Astrocyte of the cerebellum (primary cell): Measurements from ENCODE around the gene SNRNP70.
"Not testable (repeated sequence)": the region's sequence is repeated elsewhere in the genome, so short reads cannot be mapped to it uniquely, and the experiment has no call there.

Source experiments
- DNase-seq: peaks from one replicate; pipeline ENCODE4 v3.0.0-alpha.2; 2011; ENCODE audit warnings: low read depth
- H3K4me3 ChIP-seq: 2 replicates; pipeline ENCODE4 v1.5.1; 2011; ENCODE audit warnings: mild to moderate bottlenecking, low read depth, low read length, moderate library complexity
- in situ Hi-C: cut with HindIII; loops from 2 replicates; pipeline ENCODE4 v1.10.0; 2017; ENCODE audit warnings: low sequenced_read_pairs
- TF ChIP-seq, protein P1 (sequence below): IDR thresholded peaks from 2 replicates; pipeline ENCODE4 v1.5.1; 2012; ENCODE audit warnings: low read length, low read depth, moderate library complexity, mild to moderate bottlenecking; ENCODE audit errors: missing control alignments

The SNRNP70 gene

DNA sequence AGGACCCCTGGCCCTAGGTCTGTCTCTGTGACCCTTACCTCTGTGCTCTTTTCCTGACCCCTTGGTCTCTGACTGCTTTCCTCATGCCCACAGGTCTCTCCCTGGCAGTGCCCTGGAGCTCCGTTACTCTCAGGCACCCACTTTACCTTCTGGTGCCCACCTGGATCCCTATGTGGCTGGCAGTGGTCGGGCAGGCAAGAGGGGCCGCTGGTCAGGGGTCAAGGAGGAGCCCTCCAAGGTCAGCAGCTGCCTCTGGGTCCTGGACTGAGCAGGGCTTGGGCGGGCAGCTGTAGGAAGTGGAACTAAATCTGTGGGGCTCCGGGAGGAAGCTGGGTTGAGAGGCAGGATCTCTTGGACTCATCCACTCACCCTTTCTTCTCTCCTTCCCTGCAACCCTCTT, 50.4 kb downstream of the SNRNP70 start:
- no peak overlapping the region for H3K4me3 ChIP-seq
- DNase-seq: no peak
- TF ChIP-seq, protein P1, sequence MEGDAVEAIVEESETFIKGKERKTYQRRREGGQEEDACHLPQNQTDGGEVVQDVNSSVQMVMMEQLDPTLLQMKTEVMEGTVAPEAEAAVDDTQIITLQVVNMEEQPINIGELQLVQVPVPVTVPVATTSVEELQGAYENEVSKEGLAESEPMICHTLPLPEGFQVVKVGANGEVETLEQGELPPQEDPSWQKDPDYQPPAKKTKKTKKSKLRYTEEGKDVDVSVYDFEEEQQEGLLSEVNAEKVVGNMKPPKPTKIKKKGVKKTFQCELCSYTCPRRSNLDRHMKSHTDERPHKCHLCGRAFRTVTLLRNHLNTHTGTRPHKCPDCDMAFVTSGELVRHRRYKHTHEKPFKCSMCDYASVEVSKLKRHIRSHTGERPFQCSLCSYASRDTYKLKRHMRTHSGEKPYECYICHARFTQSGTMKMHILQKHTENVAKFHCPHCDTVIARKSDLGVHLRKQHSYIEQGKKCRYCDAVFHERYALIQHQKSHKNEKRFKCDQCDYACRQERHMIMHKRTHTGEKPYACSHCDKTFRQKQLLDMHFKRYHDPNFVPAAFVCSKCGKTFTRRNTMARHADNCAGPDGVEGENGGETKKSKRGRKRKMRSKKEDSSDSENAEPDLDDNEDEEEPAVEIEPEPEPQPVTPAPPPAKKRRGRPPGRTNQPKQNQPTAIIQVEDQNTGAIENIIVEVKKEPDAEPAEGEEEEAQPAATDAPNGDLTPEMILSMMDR: no peak
- in situ Hi-C loops: no loop called here

DNA sequence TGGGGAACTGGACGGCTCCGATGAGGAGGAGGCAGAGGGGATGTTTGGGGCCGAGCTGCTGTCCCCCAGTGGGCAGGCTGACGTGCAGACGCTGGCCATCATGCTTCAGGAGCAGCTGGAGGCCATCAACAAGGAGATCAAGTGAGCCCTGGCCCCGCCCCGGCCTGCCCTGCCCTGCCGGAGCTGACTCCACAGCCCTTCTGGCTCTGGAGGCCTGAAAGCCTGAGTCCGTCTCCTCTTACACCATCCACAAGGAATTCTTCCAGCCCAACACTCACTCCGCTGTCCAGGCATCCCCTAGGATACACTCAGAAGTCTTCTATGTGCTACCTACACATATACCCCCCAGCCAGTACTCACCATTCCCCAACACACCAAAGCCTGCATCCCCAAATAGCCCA, 51.5 kb downstream of the SNRNP70 start:
- in situ Hi-C loops: no loop called here
- no peak for DNase-seq
- TF ChIP-seq, protein P1: no peak
- H3K4me3 ChIP-seq: no peak overlapping the region

DNA sequence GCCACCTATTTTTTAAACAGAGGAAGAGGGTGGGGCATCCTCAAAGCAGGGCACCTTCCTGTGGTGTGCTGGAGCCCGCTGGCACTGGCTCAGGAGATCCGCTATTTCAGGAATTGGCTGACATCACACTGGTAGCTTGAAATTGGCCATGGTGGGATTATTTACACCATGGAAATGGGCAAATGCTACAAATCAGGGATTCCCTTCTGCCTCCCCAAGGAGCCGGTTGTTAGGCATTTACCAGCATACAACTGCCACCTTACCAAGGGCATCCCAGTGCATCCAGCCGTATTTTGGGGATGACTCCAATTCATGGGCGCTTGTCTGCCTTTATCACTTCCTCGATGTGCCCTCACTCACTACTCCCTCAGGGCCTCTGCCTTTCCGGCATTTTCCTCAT, 55.7 kb downstream of the SNRNP70 start:
- in situ Hi-C loops: no loop called here
- H3K4me3 ChIP-seq: no peak overlapping the region
- TF ChIP-seq, protein P1: no peak
- DNase-seq: no peak

DNA sequence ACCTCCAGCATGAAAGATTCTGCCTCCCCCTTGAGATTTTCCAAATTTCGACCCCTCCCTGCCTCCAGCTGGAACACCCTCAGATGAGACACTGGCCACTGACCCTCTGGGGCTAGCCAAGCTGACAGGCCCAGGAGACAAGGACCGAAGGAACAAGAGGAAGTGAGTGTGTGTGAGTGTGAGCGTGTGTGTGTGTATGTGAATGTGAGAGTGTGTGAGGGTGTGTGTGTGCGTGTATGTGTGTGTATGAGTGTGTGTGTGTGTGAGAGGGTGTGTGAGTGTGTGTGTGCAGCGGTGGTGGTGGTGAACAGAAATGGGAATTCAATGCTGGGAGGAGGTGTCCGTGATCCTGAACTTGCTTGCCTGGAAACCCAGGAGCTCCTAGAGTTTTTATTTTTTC, 56.1 kb downstream of the SNRNP70 start:
- TF ChIP-seq, protein P1: no peak
- in situ Hi-C loops: no loop called here
- DNase-seq: no peak
- H3K4me3 ChIP-seq: no peak overlapping the region

DNA sequence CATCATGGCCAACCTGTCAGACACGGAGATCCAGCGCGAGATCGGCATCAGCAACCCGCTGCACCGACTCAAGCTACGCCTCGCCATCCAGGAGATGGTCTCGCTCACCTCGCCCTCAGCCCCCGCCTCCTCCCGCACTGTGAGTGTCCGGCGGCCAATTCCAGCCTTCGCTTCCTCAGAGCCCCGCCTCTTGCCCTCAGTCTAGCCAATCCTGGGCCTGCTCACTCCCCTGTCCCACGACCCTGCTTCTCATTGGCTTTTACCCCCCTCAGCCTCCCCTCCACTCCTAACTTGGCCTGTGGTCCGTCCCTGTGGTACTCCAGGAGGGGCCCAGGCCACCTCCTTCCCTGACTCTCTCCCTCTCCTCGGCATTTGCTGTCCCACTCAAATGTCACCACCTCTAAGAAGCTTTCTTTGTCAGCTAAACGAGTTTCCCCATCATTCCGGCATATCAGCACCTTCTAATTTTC, 57.6 kb downstream of the SNRNP70 start:
- peak overlapping the region; percentile 67 for H3K4me3 ChIP-seq
- peak; percentile 75 for DNase-seq
- in situ Hi-C loops: no loop called here
- TF ChIP-seq, protein P1: no peak

DNA sequence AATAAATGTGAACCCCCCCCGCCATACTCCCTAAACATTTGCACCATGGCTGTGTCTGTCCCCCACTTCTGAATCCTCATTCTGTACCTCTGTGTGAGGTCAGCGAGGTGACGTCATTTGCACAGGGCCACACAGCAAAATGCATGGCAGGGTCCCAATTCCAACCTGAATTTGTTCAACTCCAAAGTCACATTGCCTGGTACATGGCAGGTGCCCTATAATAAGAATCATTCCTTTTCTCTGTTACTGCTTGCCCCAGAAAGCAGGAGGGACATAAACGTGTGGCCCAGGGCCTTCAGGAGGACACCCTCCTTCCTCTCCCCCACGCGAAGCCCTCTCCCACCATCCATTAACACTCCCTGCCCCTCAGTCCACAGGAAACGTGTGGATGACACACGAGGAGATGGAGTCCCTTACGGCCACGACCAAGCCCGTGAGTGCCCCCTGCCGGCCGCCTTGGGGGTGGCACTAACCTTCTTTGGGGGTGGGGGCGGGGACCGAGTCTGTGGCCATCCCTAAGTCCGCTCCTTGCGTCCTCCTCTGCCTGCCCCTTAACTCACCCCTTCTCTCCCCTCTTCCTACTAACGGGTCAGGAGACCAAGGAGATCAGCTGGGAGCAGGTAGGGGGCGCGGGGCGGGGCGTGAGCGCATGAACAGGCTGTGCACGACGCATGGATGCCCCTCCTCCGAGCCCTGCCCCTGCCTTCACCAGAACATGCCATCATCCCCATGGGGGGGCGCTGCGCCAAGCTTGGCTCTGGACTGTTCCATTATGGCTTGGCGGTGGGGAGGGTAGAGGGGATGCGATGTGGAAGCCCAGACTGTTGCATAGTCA, 60.5 kb downstream of the SNRNP70 start:
- peak overlapping the region; percentile 14 for H3K4me3 ChIP-seq
- no peak for DNase-seq
- TF ChIP-seq, protein P1: peak; percentile 79
- in situ Hi-C loops: no loop called here

DNA sequence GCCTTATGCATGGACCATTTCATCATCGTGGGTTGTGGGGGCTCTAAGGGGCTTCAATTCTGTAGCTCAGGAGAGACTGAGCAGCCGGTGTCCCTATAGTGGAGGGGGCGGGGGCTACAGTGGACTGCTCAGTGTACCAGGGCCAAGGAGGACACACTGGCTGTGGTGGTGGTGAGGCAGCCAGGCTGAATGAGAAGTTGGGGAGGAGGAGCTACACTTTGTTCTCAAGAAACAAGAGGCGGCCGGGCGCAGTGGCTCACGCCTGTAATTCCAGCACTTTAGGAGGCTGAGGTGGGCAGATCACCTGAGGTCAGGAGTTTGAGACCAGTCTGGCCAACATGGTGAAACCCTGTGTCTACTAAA, 61.1 kb downstream of the SNRNP70 start:
- DNase-seq, in situ Hi-C loops: not testable (repeated sequence)
- H3K4me3 ChIP-seq: peak overlapping the region; percentile 14
